RCC 7860 (cell line): ENCODE data around the gene CDH23.

Source experiments
- DNase-seq: peaks from one replicate; pipeline ENCODE4 v3.0.0-alpha.2; 2015; ENCODE audit warnings: low spot score
- FAIRE-seq: peaks from 2 replicates; lab custom pipeline; 2012; peaks lifted over from hg19 to GRCh38; lab: Jason Lieb, UNC

Gene CDH23

DNA sequence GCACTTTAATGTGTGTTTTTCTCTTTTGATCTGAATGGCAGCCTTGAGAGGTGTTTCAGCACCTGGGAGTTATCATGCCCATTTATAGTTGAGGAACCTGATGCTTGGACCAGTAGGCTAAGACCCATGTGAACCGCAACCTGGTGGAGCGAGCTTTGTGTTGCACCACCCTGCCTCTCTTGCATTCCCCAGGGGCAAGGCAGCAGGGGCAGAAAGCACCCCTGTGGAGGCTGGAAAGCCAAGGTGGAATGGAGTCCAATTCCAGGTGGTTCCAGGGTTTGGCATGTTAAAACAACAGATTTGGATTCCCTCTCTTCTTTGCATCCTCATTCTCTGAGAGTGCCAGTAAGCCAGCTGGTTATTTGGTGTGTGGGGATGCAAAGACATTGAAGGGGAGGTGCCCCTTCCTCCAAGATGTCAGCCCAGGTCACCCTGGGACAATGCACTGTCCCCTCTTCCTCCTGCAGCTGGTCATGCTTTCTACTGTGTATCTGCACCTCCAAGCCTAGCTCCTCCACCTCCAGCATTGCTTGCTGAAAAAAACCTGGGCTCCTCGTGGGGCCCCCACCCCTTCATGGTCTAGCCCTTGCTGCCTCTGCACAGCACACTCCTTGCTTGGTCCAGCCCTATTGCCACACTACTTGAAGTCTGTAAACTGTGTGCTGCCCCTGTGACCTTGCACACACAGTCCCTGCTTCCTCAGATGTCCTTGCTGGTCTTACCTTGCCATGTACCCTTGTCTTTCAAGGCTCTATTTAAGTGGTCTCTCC lies 5.6 kb upstream of the CDH23 start:
- DNase-seq (no peak), FAIRE-seq (no peak)

DNA sequence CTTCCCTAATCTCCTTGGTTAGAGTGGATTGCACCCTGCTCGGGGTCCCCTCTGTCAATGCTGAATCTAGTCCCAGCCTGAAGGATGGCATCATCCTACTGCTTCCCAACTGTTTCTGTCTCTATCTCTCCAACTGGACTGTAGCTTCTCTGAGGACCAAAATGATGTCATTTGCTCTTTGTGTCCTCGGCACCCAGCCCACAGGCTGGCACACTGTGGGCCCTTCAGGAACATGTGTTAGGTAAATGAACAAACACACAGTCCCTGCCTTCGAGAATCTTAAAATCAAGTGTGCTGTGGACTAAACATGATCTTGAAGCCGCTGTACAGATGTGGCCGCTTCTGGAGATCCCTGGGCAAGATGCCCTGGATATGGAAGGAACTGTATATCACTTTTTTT lies 5.0 kb upstream of the CDH23 start:
- FAIRE-seq, result no peak
- no peak for DNase-seq

DNA sequence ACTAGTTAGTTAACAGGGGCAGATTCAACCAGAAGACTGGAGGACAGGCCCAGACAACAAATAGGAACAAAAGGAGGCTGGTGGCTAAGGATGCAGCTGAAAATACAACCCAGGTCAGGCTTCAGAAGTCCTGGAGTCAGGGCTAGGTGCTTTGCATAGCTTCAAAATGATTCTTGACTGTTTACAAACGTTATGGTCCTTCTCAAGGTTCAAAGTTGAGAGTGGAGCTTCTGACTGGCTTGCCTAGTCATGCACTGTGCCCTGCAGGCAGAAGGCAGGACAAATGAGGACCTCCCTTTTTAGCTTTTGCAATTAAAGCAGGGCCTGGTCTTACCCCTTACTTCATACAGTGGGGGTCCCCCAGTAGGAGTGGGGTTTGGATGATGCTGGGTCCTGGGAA lies 4.4 kb upstream of the CDH23 start:
- FAIRE-seq, result no peak

DNA sequence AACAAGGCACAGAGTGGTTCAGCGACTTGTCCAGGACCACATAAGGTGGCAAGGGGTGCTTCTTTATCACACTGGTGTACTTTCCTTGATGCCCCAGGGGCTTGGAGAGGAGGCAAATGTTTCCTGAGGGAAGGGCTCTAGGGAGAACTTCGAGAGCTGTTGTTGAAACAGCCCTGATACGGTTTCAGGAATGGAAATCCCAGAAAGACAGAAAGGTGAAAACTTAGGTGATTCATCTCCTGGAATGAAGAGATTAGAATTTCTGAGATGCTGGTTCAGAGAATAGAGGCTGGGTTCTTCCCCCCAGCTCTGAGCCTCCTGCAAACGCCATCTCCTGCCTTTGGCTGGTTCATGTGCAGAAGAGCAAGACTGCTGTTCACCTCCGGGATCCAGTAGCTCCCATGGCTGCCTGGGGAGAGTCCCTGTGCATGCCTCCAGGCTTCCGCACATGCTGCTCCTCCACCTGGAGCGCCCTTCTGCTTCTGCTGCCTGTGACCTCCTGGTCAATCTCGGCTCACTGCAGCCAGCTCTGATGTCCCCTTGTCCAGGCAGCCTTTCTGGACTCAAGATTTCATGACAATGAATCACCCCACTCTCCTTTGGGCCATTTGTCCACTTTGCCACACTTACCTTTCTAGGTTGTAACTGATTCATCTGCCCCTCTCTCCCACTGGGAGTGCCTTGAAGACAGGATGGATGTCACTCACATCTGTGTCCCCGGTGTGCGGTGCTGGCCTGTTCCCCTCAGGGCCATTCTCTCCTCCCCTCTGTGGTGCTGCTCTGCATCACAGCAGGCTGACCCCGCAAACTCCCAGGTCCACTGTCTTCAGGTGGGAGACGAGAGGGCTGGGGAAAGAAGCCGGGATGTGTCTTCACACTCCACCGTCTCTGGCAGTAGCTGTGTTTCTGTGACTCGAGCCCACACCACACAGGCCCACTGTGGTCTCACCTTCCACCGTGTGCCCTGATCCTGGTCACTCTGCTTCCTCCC lies 3.6 kb upstream of the CDH23 start:
- FAIRE-seq, result no peak

More for the DNA sequence above, 4.4 kb upstream of the CDH23 start:
- DNase-seq, result no peak

DNA sequence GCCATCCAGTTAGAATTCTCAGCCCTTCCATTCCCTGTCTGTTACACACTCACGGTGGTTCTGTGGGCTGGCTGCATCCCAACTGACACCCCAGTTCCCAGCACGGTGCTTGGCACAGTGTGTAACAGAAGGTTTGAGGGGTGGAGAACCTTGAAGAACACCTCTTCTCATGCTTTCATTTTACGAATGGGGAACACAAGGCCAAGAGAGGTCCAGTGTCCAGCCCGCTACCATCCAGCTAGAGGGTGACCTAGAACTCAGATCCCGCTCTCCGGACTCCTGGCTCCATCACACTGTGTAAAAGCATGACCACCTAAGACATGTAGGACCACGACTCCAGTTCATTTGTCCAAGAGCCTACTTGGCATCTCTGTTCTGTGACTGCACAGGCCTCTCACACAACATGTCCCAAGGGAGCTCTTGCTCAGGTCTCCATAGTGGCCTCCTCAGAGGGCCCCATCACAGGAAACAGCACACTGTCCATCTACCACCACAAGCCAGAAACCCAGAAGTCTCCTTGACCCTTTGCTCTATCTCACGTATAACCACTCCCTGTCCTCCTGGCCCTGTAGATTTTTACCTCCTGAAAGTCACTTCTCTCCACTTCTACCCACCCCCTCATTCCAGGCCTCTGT lies 2.8 kb upstream of the CDH23 start:
- DNase-seq (no peak), FAIRE-seq (no peak)

More for the DNA sequence above, 3.6 kb upstream of the CDH23 start:
- no peak for DNase-seq

DNA sequence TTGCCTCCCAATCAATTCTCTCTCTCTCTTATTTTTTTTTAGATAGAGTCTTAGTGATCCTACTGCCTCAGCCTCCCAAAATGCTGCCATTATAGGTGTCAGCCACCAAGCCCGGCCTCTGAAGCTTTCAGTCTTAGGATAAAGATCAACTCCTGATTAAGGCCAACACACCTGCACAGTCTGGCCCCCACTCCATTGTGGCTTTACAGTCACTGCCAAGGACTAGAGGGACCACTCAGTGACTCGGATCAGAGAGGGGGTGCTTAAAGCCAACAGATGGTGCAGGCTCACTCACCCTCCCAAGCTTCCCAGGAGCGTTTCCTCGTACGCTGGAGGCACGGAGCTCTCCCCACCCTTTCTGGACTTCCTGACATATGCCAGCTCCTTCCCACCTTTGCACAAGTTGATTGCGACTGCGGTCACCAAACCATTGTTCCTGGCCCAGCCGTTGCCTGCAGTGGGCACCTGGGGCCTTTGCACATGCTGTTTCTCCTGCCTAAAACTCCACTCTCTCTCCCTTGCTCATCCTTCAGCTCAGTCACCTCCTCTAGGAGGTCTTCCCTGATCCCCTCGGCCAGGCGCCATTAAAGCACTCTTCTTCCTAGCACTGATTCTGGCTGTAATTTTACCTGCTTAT lies 1.7 kb upstream of the CDH23 start:
- FAIRE-seq, result no peak

DNA sequence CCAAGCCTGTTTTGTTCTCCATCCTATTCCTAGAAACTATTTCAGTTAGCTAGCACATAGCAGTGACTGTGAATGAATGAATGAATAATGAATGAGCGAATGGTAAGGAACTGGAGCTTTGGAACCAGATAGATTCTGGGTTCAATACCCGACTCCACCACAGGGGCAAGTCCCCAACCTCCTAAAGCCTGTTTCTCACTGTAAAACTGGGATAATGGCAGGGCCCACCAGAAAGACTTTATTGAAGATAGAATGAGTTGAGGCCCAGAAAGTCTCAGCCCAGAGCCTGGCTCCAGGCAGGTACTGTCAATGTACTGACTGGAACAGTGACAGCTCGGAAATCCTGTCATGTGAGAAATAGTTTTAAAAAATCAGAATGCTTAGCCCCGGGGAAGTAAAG lies 1.1 kb upstream of the CDH23 start:
- DNase-seq, result no peak
- FAIRE-seq, result no peak

More for the DNA sequence above, 1.7 kb upstream of the CDH23 start:
- no peak for DNase-seq

DNA sequence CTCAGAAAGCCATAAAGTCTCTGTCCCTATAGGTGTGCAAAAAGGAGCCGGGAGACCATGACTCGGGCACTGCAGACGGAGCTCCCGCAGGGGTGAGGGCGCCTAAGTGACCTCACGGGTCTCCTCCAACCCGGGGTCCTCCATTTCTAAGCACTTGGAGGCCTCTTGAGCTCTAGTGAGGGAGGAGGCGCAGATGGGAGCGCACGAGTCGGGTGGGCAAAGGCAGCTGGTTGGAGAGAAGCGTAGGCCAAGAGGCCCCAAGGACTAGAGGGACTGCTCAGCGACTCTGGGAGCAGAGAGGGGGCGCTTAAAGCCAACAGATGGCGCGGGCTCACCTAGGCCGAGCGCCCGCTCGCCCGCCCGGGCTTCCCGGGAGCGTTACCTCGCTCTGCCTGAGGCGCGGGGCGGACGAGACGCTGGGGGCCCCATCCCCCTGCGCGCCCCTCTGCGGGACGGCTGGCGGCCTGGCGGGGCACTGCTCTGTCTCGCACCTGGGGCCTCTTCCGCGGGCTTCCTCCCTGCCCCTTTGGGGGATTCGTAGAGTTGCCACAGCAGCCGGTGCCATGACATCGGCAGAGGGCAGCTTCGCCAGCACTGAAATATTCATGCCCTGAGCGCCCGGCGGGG lies 523 bp upstream of the CDH23 start:
- FAIRE-seq (no peak), DNase-seq (no peak)

DNA sequence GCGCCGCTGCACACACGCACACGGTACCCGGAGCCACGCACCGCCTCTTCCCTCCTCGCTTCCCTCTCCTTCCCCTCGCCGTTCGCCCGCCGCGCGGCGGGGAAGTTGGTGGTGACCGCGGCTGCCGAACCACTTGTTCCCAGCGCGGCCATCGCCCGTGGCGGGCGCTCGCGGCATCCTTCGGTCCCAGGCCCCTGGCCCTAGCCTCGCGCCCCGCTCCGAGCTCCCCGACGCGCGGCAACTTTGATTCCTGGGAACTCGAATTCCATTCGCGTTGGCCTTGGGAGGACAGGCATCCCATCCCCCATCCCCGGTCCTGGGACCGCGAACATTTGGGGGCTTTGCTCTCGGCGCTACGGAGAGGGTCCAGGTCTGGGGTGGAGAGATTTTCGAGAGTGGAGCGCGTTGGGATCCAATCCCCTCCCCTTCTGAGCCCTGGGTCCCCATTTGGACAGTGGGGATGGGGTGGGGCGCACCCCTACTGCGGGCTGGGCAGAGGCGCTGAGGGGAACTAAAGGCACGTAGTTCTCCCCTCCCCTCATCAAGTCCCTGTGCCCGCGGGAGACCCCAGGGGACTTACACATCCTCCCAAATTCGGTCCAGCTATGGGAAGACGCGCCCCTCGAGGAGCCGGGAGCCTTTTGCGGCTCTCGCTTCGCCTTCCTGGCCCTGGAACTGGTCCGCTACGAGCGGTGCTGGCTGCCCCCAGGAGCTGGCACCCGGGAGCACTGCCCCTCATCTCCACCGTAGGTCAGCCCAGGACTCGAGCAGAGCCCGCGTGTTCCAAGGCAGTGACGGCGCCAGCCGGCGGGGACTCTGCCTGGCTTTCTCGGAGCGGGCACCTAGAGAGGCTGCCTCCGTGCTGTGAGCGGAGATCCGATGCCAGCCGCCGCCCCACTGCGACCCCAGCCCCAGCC lies 834 bp downstream of the CDH23 start:
- DNase-seq, result no peak
- no peak for FAIRE-seq

DNA sequence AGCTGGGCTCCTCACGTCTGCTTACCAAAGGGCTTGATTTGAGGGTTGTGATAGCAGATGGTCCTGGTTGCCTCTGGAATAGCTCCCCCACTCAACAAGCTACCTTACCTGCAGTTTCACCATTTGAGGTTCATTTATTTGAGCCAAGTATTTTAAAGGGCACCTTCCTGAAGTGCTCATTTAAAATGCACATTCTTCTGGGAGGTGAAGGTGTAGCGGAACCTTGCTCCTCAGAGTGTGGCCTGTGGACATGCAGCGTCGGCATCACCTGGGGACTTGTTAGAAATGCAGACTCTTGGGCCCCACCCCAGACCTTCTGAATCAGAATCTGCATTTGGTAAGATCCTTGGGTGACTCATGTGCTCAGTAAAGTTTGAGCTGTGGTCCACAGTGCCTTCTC lies 2.3 kb downstream of the CDH23 start:
- FAIRE-seq (no peak), DNase-seq (no peak)

DNA sequence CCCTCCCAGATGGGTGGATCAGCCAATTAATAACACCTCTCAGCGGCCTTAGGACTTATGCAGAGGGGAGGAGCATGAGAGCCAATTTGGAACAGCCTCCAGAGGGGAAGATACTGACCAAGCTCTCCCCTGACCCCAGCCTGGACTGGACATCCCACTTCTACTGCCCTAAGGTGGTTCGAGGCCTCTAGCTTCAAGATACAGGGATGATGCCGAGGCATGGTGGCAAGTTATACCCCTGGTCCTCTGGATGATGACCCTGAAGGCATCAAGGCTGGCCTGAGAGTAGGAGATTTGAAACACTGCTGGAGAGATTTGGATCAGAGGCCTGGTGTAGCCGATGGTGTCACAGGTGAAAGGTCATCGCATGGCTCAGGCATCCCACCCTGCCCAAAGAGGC lies 3.2 kb downstream of the CDH23 start:
- DNase-seq, result no peak
- no peak for FAIRE-seq

DNA sequence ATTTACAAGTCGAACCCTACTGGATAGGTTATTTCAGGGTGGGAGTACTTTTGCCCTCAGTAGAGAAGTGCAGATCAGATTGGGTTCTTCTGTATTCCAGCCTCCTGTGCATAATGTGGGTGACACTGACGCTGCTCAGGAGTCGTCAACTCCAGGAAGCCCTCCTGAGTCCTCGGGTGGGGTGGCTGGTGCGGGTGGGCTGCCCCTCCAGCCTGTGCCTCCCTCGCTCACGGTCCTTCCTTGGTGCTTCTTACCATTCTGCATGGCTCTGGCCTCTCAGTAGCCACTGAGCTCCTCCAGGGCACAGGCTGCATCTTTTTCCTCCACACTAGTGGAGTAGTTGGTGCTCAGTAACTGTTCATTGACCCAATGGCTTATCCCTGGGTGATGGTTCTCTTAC lies 4.3 kb downstream of the CDH23 start:
- DNase-seq, result no peak
- FAIRE-seq, result no peak

DNA sequence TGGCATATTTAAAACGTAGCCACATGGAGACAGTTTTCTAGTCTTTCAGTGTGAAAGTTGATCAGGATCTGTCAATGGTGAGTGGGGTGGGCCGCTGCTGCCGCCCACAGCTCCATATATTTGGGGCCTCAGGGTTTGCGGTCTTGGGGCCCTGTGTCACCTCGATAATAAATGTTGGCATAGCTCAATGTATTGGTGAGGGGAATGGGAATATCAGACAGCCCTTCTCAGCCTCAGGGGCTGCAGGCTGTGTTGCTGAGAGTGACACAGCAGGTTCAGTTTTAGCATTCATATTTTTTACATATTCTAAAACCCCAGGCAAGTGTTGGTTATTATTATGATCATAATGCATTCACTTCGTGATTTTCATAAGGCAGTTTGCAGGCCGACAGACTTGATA lies 5.3 kb downstream of the CDH23 start:
- DNase-seq (no peak), FAIRE-seq (no peak)

DNA sequence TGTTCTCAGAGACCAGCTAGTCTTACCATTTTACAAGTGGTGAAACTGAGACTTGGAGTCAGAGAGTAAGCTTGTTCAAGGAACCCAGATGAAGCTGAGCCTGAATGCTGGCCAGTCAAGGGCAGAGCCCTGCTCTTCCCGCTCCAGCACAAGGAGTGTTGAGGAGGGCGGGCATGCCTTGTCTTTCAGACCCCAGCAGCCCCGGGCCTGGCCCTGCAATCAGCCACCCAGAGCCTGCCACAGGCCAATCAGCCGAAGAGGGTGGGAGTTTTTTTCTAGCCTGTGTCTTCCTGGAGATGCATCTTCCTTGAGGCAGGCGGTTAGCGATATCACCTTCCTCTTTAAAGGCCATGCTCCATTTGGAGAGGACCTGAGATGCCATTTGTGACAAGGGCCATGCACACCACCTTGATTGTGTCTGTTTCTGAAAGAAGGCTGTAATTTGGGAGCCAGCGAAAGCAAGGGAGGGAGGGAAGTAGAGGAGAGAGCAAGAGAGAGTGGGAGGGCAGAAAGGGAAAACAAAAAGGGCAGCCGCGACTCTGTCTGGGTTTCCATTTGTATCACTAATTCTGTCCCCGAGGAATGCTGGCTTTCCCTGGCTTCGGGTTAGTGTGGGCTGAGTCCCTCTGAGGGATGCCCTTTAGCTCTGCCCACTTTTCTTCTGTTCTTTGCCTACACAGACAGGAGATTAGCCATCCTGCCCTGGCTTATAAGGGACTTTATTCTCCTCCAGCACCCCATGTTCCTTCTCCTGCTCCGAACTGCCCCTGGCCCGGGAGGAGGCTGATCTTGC lies 8.0 kb downstream of the CDH23 start:
- FAIRE-seq (no peak), DNase-seq (no peak)

DNA sequence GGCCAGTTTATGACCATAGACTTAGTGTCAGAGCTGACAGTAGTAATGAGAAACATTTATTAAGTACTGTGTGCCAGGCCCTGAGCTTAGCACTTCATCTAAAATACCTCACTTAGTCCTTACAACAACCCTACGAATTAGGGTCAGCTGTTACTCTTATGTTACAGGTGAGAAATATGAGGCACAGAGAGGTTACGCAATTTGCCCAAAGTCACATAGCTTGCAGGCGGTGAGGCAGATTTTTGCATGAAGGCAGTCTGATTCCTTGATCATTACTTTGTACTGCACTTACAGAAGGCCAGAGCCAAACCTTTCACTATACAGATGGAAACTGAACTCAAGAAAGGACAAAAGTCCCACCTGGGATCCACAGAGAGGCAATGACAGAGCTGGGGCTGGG lies 10.2 kb downstream of the CDH23 start:
- DNase-seq (no peak), FAIRE-seq (no peak)

DNA sequence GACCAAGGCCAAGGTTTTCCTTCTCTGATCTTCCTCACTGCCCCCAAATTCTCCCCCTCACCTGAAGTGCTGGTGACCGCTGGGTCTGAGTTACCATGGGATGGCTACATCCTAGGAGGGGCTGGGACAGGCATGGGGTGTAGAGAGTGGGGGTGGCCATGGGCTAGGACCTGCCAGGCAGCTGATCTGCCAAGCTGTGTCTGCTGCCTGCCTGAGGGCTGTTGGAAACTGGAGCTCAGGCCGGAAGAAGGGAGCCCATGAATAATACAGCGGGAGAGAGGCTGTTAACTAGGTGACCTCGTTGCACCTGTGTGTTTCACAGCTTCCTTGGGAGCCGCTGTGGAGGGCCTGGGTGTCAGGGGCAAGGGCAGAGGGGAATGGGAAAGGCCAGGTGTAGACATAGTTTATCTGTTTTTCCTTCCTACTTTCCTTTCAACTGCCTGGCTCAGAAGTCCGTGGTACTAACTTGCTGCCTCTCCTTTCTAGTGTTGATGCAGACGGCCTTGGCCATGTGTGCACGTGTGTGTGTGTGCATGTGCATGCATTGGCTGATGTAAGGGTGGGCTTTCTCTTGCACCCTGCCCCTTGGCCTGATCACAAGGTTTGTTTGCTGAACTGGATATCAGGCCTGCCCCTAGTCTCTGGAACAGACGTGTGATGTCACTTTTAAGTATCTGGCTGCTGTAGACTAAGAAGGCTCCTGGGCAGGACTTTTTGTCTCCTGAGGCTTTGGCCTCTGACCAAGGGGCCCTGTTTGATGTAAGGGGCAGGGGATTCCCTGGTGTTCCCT lies 11.9 kb downstream of the CDH23 start:
- FAIRE-seq (no peak), DNase-seq (no peak)

DNA sequence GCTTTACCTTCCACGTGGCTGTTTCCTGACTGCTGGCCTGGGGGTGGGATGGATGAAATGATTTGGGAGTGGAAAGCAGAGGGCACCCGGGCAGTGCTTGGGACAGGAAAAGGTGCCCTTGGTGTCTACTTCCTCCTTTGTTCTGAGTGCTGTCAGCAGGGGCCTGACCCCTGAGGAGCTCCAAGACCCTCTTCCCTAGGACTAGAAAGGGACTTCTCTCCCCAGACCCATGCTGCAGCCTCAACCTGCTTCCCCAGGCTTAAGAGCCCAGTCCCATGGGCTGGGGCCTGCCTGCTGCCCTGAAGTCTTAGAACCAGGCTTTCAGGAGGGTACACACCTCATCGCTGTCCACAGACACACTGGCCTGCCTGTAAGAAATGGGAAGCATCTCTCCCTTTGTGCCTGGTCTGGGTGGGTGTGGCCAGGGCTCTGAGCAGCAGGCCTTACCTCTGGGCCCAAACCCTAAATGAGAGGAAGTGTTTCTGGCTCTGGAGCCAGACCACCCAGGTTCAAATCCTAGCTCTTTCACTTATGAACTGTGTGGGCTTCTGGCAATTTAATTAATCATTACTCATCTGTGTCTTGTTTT lies 12.9 kb downstream of the CDH23 start:
- no peak for FAIRE-seq
- no peak for DNase-seq

DNA sequence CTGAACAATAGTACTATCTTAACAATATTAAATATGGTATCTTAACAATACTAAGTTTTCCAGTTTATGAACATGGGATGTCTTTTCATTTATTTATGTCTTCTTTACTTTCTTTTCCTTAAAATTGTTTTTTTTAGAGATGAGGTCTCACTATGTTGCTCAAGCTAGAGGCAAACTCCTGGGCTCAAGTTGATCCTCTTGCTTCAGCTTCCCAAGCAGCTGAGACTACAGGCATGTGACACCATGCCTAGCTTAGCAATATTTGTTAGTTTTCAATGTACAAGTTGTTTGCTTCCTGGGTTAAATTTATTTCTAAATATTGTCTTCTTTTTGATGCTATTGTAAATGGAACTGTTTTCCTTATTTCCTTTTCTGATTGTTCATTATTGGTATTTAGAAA lies 16.9 kb downstream of the CDH23 start:
- no peak for FAIRE-seq
- no peak for DNase-seq
